ENCODE measurements around the gene DNAI1. TPM values are rescaled to one million over a fixed set of nuclear protein-coding genes. Genes with fewer than 3 reads are reported as not detected.

The DNAI1 gene
- polyA plus RNA-seq, 2 of the 4 experiments (the other 2 are of a cell fraction), result 0.27 to 0.40 TPM

GRCh38 chr9:34557426-34558321 lies 99.1 kb downstream of the DNAI1 start:
- Histone ChIP-seq H3K4me2 (no peak overlapping the region), H3K4me1 (peaks cover 11% of the 10 kb centered on the region), H3K4me3 (no peak overlapping the region), H3K27ac (no peak overlapping the region), H3K9me3 (no peaks in the 10 kb centered on the region)
- POLR2A ChIA-PET, result no interaction called here
- CTCF ChIA-PET, result interaction anchor here (1.2 to 6.6 kb wide), 3 partner anchors 10 to 154 kb away, joined by 6 to 57 read pairs (median 56); no protein-coding TSS in a partner anchor
- no peak for ATAC-seq
- no peak for DNase-seq (ENCODE audit: low read depth in 1 of 2, low spot score in 1 of 2)
- TF ChIP-seq TP53 (CRISPR knock-in tag; IDR thresholded peaks at IDR 0.05) (no peak), NPAS2 (CRISPR knock-in tag; IDR thresholded peaks at IDR 0.05; ENCODE audit: borderline replicate concordance) (no peak), RARB (CRISPR knock-in tag; IDR thresholded peaks at IDR 0.05) (no peak), CHD2 (IDR thresholded peaks at IDR 0.05; ENCODE audit: low read length, partially characterized antibody) (no peak), ZSCAN20 (CRISPR knock-in tag; IDR thresholded peaks at IDR 0.05) (no peak)
- no peak for FAIRE-seq
- 66% methylated on average over 19 of the region's 19 CpGs for WGBS (ENCODE audit: missing lambda C conversion rate)

- FAIRE-seq (no peak), ATAC-seq (no peak), DNase-seq (ENCODE audit: low read depth in 1 of 2, low spot score in 1 of 2) (no peak)
- no peak for TF ChIP-seq BHLHE40 (IDR thresholded peaks at IDR 0.05; ENCODE audit: low read depth, low read length)
- TF ChIP-seq MAFK (IDR thresholded peaks at IDR 0.05; ENCODE audit: partially characterized antibody), result no peak
- TF ChIP-seq MYC (IDR thresholded peaks at IDR 0.05; ENCODE audit: borderline replicate concordance, low read length), result no peak
- no peak for TF ChIP-seq HOXB5 (CRISPR knock-in tag; IDR thresholded peaks at IDR 0.05)
- no peak for TF ChIP-seq PHF8 (IDR thresholded peaks at IDR 0.05; ENCODE audit: borderline replicate concordance, low read depth)
- TF ChIP-seq ATOH8 (CRISPR knock-in tag; IDR thresholded peaks at IDR 0.05; ENCODE audit: low read depth), result no peak
- TF ChIP-seq FOSB (CRISPR knock-in tag; IDR thresholded peaks at IDR 0.05), result no peak
- TF ChIP-seq JUN (IDR thresholded peaks at IDR 0.05), result no peak
- no peak for TF ChIP-seq TP53 (CRISPR knock-in tag; IDR thresholded peaks at IDR 0.05)
- TF ChIP-seq EP300 (IDR thresholded peaks at IDR 0.05), result no peak
- no peak for TF ChIP-seq ZNF302 (CRISPR knock-in tag; IDR thresholded peaks at IDR 0.05)
- no peak for TF ChIP-seq HEYL (CRISPR knock-in tag; IDR thresholded peaks at IDR 0.05)
- TF ChIP-seq EHMT2 (IDR thresholded peaks at IDR 0.05; ENCODE audit: low read depth), result no peak
- CTCF ChIA-PET, result interaction anchor here (0.7 to 6.6 kb wide), 7 partner anchors 11 to 305 kb away, joined by 3 to 57 read pairs (median 4); no protein-coding TSS in a partner anchor
- Histone ChIP-seq H3K27ac (no peak overlapping the region), H3K4me1 (peaks cover 11% of the 10 kb centered on the region), H3K4me3 (no peak overlapping the region), H3K4me2 (no peak overlapping the region), H3K9me3 (no peaks in the 10 kb centered on the region)
- 78% methylated on average over 9 of the region's 9 CpGs for WGBS (ENCODE audit: missing lambda C conversion rate)
- POLR2A ChIA-PET, result no interaction called here
Measured at GRCh38 chr9:34558364-34558763, 99.8 kb downstream of the DNAI1 start.

- CTCF ChIA-PET, result interaction anchor here (0.7 to 6.6 kb wide), 8 partner anchors 12 to 306 kb away, joined by 3 to 57 read pairs (median 4); no protein-coding TSS in a partner anchor
Measured at GRCh38 chr9:34558919-34559623, 100.5 kb downstream of the DNAI1 start.

More at GRCh38 chr9:34558919-34559623, 100.5 kb downstream of the DNAI1 start:
- Histone ChIP-seq H3K4me3 (no peak overlapping the region), H3K27ac (peak overlapping the region in 1 of 2 experiments; percentile 45; a peak in 3 of 6 replicates), H3K4me1 (peaks cover 11% of the 10 kb centered on the region), H3K9me3 (no peaks in the 10 kb centered on the region), H3K4me2 (no peak overlapping the region)
- WGBS (ENCODE audit: missing lambda C conversion rate), result 75% methylated on average over 10 of the region's 17 CpGs
- no peak for TF ChIP-seq CEBPB (IDR thresholded peaks at IDR 0.05)
- TF ChIP-seq CBX8 (IDR thresholded peaks at IDR 0.05), result no peak
- TF ChIP-seq NR3C1 (IDR thresholded peaks at IDR 0.05), result no peak
- TF ChIP-seq HDAC2 (IDR thresholded peaks at IDR 0.05), result no peak
- TF ChIP-seq HOXB5 (CRISPR knock-in tag; IDR thresholded peaks at IDR 0.05), result no peak
- no peak for TF ChIP-seq E2F6 (IDR thresholded peaks at IDR 0.05; ENCODE audit: borderline replicate concordance, low read depth)
- no peak for TF ChIP-seq PHF8 (IDR thresholded peaks at IDR 0.05; ENCODE audit: borderline replicate concordance, low read depth)
- no peak for TF ChIP-seq NPAS2 (CRISPR knock-in tag; IDR thresholded peaks at IDR 0.05; ENCODE audit: borderline replicate concordance)
- TF ChIP-seq CTCF (IDR thresholded peaks at IDR 0.05), result no peak
- no peak for TF ChIP-seq MAZ (IDR thresholded peaks at IDR 0.05; ENCODE audit: borderline replicate concordance, low read depth, low read length)
- no peak for TF ChIP-seq RCOR1 (IDR thresholded peaks at IDR 0.05; ENCODE audit: low read depth, low read length)
- no peak for TF ChIP-seq RNF2 (IDR thresholded peaks at IDR 0.05; ENCODE audit: borderline replicate concordance, low read depth)
- no peak for TF ChIP-seq BHLHE40 (IDR thresholded peaks at IDR 0.05; ENCODE audit: low read depth, low read length)
- no peak for TF ChIP-seq MYC (IDR thresholded peaks at IDR 0.05; ENCODE audit: borderline replicate concordance, low read length)
- TF ChIP-seq HMGXB4 (CRISPR knock-in tag; IDR thresholded peaks at IDR 0.05; ENCODE audit: borderline replicate concordance), result no peak
- POLR2A ChIA-PET, result no interaction called here
- FAIRE-seq (no peak), DNase-seq (ENCODE audit: low read depth in 1 of 2, low spot score in 1 of 2) (no peak), ATAC-seq (no peak)
